HTR-8/SVneo (cell line): ENCODE results near the gene PRKCD.

Experiments
- DNase-seq: peaks from one replicate; pipeline ENCODE4 v3.0.0; 2011; ENCODE audit warnings: low spot score, mixed read lengths; ENCODE audit not compliant: insufficient read length
- FAIRE-seq: peaks from 2 replicates; lab custom pipeline; 2011; peaks lifted over from hg19 to GRCh38; lab: Jason Lieb, UNC

The PRKCD gene

GRCh38 chr3:53240989-53241972 is 80.3 kb downstream of the PRKCD start:
- FAIRE-seq, result no peak
- DNase-seq, result no peak

GRCh38 chr3:53242155-53242554 is 81.1 kb downstream of the PRKCD start:
- FAIRE-seq, result no peak
- DNase-seq, result no peak
